Neural cell (in vitro differentiated cells): ENCODE results near the gene GRID1.

ENCODE experiments used
- EZH2 ChIP-seq: fragments of 200-600, 300-800 bp; shearing (Covaris generic), sonication (generic); IDR thresholded peaks from 2 replicates; pipeline ENCODE4 v1.6.1; 2014; ENCODE audit warnings: antibody characterized with exemption, low read length, borderline replicate concordance, mild to moderate bottlenecking; ENCODE audit not compliant: insufficient read depth, poor library complexity, severe bottlenecking
- POLR2AphosphoS5 ChIP-seq: IDR thresholded peaks from 2 replicates; pipeline ENCODE4 v1.6.1; 2012
- RAD21 ChIP-seq: fragments of 450-650 bp; conservative IDR thresholded peaks from 2 replicates; pipeline ENCODE4 v1.6.1; 2014; ENCODE audit warnings: antibody characterized with exemption, mild to moderate bottlenecking, moderate library complexity
- TF ChIP-seq, protein P1 (sequence below): fragments of 450-650 bp; IDR thresholded peaks from 2 replicates; pipeline ENCODE4 v1.5.1; 2014; ENCODE audit warnings: antibody characterized with exemption, mild to moderate bottlenecking, moderate library complexity; ENCODE audit not compliant: poor library complexity, severe bottlenecking
- TF ChIP-seq, protein P2 (sequence below): IDR thresholded peaks from 2 replicates; pipeline ENCODE4 v1.6.1; 2012; ENCODE audit warnings: borderline replicate concordance

DNA sequence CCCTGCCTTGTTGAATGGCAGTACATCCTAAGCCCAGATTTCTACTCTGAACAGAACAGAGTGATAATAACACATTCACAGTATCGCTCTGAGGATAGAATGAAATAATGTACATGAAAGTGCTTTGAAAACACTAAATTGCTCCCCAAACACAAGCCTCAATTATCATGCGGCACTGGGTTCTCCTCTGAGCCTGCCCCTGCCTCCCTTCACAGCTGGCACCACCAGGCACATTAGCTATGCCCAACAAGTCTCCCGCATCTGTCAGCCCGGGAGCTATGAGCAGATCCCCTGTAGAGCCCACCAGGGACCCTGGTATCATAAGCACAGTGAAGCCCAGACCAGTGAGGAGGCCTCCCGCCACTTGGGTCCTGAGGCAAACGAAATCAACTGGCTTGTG is 405.5 kb downstream of the GRID1 start:
- TF ChIP-seq, protein P1, sequence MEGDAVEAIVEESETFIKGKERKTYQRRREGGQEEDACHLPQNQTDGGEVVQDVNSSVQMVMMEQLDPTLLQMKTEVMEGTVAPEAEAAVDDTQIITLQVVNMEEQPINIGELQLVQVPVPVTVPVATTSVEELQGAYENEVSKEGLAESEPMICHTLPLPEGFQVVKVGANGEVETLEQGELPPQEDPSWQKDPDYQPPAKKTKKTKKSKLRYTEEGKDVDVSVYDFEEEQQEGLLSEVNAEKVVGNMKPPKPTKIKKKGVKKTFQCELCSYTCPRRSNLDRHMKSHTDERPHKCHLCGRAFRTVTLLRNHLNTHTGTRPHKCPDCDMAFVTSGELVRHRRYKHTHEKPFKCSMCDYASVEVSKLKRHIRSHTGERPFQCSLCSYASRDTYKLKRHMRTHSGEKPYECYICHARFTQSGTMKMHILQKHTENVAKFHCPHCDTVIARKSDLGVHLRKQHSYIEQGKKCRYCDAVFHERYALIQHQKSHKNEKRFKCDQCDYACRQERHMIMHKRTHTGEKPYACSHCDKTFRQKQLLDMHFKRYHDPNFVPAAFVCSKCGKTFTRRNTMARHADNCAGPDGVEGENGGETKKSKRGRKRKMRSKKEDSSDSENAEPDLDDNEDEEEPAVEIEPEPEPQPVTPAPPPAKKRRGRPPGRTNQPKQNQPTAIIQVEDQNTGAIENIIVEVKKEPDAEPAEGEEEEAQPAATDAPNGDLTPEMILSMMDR, result no peak
- TF ChIP-seq EZH2 (no peak), POLR2AphosphoS5 (no peak), RAD21 (no peak)
- TF ChIP-seq, protein P2, sequence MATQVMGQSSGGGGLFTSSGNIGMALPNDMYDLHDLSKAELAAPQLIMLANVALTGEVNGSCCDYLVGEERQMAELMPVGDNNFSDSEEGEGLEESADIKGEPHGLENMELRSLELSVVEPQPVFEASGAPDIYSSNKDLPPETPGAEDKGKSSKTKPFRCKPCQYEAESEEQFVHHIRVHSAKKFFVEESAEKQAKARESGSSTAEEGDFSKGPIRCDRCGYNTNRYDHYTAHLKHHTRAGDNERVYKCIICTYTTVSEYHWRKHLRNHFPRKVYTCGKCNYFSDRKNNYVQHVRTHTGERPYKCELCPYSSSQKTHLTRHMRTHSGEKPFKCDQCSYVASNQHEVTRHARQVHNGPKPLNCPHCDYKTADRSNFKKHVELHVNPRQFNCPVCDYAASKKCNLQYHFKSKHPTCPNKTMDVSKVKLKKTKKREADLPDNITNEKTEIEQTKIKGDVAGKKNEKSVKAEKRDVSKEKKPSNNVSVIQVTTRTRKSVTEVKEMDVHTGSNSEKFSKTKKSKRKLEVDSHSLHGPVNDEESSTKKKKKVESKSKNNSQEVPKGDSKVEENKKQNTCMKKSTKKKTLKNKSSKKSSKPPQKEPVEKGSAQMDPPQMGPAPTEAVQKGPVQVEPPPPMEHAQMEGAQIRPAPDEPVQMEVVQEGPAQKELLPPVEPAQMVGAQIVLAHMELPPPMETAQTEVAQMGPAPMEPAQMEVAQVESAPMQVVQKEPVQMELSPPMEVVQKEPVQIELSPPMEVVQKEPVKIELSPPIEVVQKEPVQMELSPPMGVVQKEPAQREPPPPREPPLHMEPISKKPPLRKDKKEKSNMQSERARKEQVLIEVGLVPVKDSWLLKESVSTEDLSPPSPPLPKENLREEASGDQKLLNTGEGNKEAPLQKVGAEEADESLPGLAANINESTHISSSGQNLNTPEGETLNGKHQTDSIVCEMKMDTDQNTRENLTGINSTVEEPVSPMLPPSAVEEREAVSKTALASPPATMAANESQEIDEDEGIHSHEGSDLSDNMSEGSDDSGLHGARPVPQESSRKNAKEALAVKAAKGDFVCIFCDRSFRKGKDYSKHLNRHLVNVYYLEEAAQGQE, result no peak
